ENCODE data around the gene KATNBL1. TPM values are rescaled to one million over a fixed set of nuclear protein-coding genes. Genes with fewer than 3 reads are reported as not detected.
"Not testable (repeated sequence)": the region's sequence is repeated elsewhere in the genome, so short reads cannot be mapped to it uniquely, and the experiment has no call there.

KATNBL1 gene
- total RNA-seq, 1 donor = 37.3 TPM

DNA sequence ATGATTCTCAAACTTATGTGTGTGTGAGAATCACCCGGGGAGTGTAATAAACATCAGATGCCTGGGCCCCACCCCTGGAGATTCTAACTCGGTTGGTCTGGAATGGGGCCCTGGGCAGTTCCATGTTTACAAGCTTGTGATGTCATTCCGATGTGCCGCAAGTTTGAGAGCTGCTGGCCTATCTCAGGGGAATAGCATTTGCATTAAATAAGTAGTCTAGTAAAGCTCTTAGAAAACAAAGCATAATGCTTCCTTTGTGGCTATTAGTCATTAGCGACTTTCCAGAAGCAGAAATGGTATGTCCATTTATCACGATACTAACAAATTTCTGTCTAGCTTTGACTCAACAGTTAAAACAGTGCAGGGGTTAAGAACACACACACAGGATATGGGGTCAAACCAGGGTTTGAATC is 87.1 kb downstream of the KATNBL1 start:
- Histone ChIP-seq H4K20me1 (ENCODE audit: insufficient read depth, low read length) (no peaks in the 10 kb centered on the region), H3K27me3 (ENCODE audit: insufficient read depth, low read length) (no peaks in the 10 kb centered on the region), H2AFZ (ENCODE audit: low read length) (no peak overlapping the region), H3K36me3 (ENCODE audit: insufficient read depth, low read length) (no peaks in the 10 kb centered on the region), H3K9me3 (ENCODE audit: low read depth, low read length) (no peaks in the 10 kb centered on the region), H3K27ac (ENCODE audit: low read depth, low read length) (no peak overlapping the region), H3K4me1 (ENCODE audit: insufficient read depth, low read length) (peaks cover 5% of the 10 kb centered on the region), H3K4me3 (ENCODE audit: insufficient read depth, low read length) (no peak overlapping the region), H3K4me2 (ENCODE audit: insufficient read depth, low read length) (peak overlapping the region; percentile 15), H3K79me2 (ENCODE audit: insufficient read depth, low read length) (no peaks in the 10 kb centered on the region)
- TF ChIP-seq CTCF (IDR thresholded peaks at IDR 0.05; ENCODE audit: extremely low read depth, low read depth, low read length) = no peak
- DNase-seq (ENCODE audit: insufficient read length, low spot score, missing footprints) = peak; percentile 79

DNA sequence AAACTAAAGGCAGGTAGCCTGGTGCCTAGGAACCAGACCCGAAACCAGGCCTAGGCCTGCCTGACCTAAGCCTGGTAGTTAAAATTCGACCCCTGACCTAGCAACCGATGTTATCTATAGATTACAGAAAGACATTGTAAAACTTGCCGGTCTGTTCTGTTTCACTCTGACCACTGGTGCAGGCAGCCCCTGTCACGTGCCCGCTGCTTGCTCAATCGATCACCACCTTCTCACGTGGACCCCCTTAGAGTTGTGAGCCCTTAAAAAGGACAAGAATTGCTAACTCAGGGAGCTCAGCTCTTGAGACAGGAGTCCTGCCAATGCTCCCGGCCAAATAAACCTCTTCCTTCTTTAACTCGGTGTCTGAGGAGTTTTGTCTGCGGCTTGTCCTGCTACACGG is 88.1 kb downstream of the KATNBL1 start:
- H3K27ac ChIP-seq (ENCODE audit: low read depth, low read length); H3K4me1 ChIP-seq (ENCODE audit: insufficient read depth, low read length); H3K4me2 ChIP-seq (ENCODE audit: insufficient read depth, low read length); H2AFZ ChIP-seq (ENCODE audit: low read length); H4K20me1 ChIP-seq (ENCODE audit: insufficient read depth, low read length); H3K27me3 ChIP-seq (ENCODE audit: insufficient read depth, low read length); H3K9me3 ChIP-seq (ENCODE audit: low read depth, low read length); DNase-seq (ENCODE audit: insufficient read length, low spot score, missing footprints); H3K4me3 ChIP-seq (ENCODE audit: insufficient read depth, low read length); H3K36me3 ChIP-seq (ENCODE audit: insufficient read depth, low read length); H3K79me2 ChIP-seq (ENCODE audit: insufficient read depth, low read length): not testable (repeated sequence)

GRCh38 chr15:34120420-34120819 is 89.5 kb downstream of the KATNBL1 start:
- not testable (repeated sequence) for H3K36me3 ChIP-seq (ENCODE audit: insufficient read depth, low read length); H3K4me3 ChIP-seq (ENCODE audit: insufficient read depth, low read length)

GRCh38 chr15:34119291-34119690 is 90.6 kb downstream of the KATNBL1 start:
- TF ChIP-seq CTCF (IDR thresholded peaks at IDR 0.05; ENCODE audit: extremely low read depth, low read depth, low read length) = no peak
- Histone ChIP-seq H3K27me3 (ENCODE audit: insufficient read depth, low read length) (no peaks in the 10 kb centered on the region), H2AFZ (ENCODE audit: low read length) (no peak overlapping the region), H3K4me2 (ENCODE audit: insufficient read depth, low read length) (no peak overlapping the region), H4K20me1 (ENCODE audit: insufficient read depth, low read length) (no peaks in the 10 kb centered on the region), H3K36me3 (ENCODE audit: insufficient read depth, low read length) (no peaks in the 10 kb centered on the region), H3K9me3 (ENCODE audit: low read depth, low read length) (no peaks in the 10 kb centered on the region), H3K4me1 (ENCODE audit: insufficient read depth, low read length) (peaks cover 5% of the 10 kb centered on the region), H3K79me2 (ENCODE audit: insufficient read depth, low read length) (no peaks in the 10 kb centered on the region), H3K27ac (ENCODE audit: low read depth, low read length) (no peak overlapping the region), H3K4me3 (ENCODE audit: insufficient read depth, low read length) (no peak overlapping the region)
- DNase-seq (ENCODE audit: insufficient read length, low spot score, missing footprints) = no peak

More at GRCh38 chr15:34120420-34120819, 89.5 kb downstream of the KATNBL1 start:
- not testable (repeated sequence) for H3K27me3 ChIP-seq (ENCODE audit: insufficient read depth, low read length); H3K27ac ChIP-seq (ENCODE audit: low read depth, low read length); H3K79me2 ChIP-seq (ENCODE audit: insufficient read depth, low read length); H3K4me1 ChIP-seq (ENCODE audit: insufficient read depth, low read length); H3K4me2 ChIP-seq (ENCODE audit: insufficient read depth, low read length); DNase-seq (ENCODE audit: insufficient read length, low spot score, missing footprints); H2AFZ ChIP-seq (ENCODE audit: low read length); H4K20me1 ChIP-seq (ENCODE audit: insufficient read depth, low read length); H3K9me3 ChIP-seq (ENCODE audit: low read depth, low read length)

- no peak overlapping the region for H3K4me3 ChIP-seq (ENCODE audit: insufficient read depth, low read length)
- H3K9me3 ChIP-seq (ENCODE audit: low read depth, low read length) = no peaks in the 10 kb centered on the region
- no peak for TF ChIP-seq CTCF (IDR thresholded peaks at IDR 0.05; ENCODE audit: extremely low read depth, low read depth, low read length)
- H3K79me2 ChIP-seq (ENCODE audit: insufficient read depth, low read length) = no peaks in the 10 kb centered on the region
- H3K4me1 ChIP-seq (ENCODE audit: insufficient read depth, low read length) = no peaks in the 10 kb centered on the region
- H3K4me2 ChIP-seq (ENCODE audit: insufficient read depth, low read length) = no peak overlapping the region
- H3K36me3 ChIP-seq (ENCODE audit: insufficient read depth, low read length) = no peaks in the 10 kb centered on the region
- no peak for DNase-seq (ENCODE audit: insufficient read length, low spot score, missing footprints)
- H3K27me3 ChIP-seq (ENCODE audit: insufficient read depth, low read length) = no peaks in the 10 kb centered on the region
- no peak overlapping the region for H3K27ac ChIP-seq (ENCODE audit: low read depth, low read length)
- no peaks in the 10 kb centered on the region for H4K20me1 ChIP-seq (ENCODE audit: insufficient read depth, low read length)
- H2AFZ ChIP-seq (ENCODE audit: low read length) = no peak overlapping the region
These were observed 93.3 kb downstream of the KATNBL1 start for GRCh38 chr15:34116620-34117019.
